GM23338 (cell line): ENCODE data around the gene MYH7.

Source experiments
- CREB1 ChIP-seq: fragments of 250-450 bp; sonication (Bioruptor Pico); IDR thresholded peaks from 2 replicates; pipeline ENCODE4 v1.5.0; 2020; ENCODE audit warnings: low read depth, mild to moderate bottlenecking, moderate library complexity
- CTCF ChIP-seq, 2 experiments: fragments of 200-600 bp in 1 of 2; sonication (generic) in 1 of 2; conservative IDR thresholded peaks; 2 replicates each; pipeline versions ENCODE4 v1.5.1 to v1.6.1; 2016 to 2017; ENCODE audit warnings: antibody characterized with exemption in 2 of 2, low read depth in 2 of 2, mild to moderate bottlenecking in 2 of 2, moderate library complexity in 1 of 2
- EZH2 ChIP-seq: fragments of 200-600 bp; sonication (generic); IDR thresholded peaks from one replicate; pipeline ENCODE4 v1.8.0; 2017; ENCODE audit warnings: antibody characterized with exemption, mild to moderate bottlenecking, low read depth; ENCODE audit not compliant: unreplicated experiment
- EZH2phosphoT487 ChIP-seq: fragments of 200-600 bp; sonication (generic); IDR thresholded peaks from one replicate; pipeline ENCODE4 v1.8.1; 2018; ENCODE audit warnings: antibody characterized with exemption; ENCODE audit not compliant: unreplicated experiment
- JUNB ChIP-seq: IDR thresholded peaks from one replicate; pipeline ENCODE4 v1.6.1; 2016; ENCODE audit warnings: antibody characterized with exemption; ENCODE audit not compliant: unreplicated experiment
- POLR2AphosphoS5 ChIP-seq: IDR thresholded peaks from 2 replicates; pipeline ENCODE4 v1.6.1; 2016; ENCODE audit warnings: antibody characterized with exemption, low read depth
- REST ChIP-seq: IDR thresholded peaks from one replicate; pipeline ENCODE4 v1.6.1; 2018; ENCODE audit warnings: antibody characterized with exemption; ENCODE audit not compliant: unreplicated experiment

DNA sequence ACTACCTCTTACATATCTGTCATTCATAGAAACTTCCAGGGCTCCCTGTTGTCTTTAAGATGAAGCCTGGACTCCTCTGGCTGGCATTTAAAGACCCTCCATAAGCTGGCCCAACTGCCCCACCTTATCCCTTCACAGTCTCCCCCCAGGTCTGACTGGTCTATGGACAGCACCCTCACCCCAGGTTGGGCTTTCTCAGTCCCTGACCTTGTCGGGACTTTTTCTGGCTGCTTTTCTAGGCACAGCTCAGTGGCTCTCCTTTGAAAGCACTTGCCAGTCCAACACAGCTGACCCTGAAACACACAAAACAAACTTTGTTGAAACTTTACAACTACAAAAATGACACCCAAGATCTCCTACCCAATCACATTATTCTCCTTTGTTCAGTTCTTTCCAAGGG lies 13.9 kb upstream of the MYH7 start:
- TF ChIP-seq POLR2AphosphoS5 (no peak), CTCF (conservative IDR thresholded peaks at IDR 0.05; ENCODE audit: low read depth in 2 of 2) (no peak), EZH2 (no peak), EZH2phosphoT487 (no peak), JUNB (no peak), REST (no peak), CREB1 (no peak)
